ENCODE data around the gene PAX9. TPM values are rescaled to one million over a fixed set of nuclear protein-coding genes. Genes with fewer than 3 reads are reported as not detected.

The PAX9 gene
- total RNA-seq, 6 experiments from 2014 or later = 0.10 to 0.35 (median 0.24) TPM; not detected in 1

- Mint-ChIP-seq H3K27me3 (ENCODE audit: insufficient read depth) (no peaks in the 10 kb centered on the region; the same call in 1 of the 2 replicates), H3K4me1 (ENCODE audit: low read depth) (no peaks in the 10 kb centered on the region), H3K27ac (no peak overlapping the region), H3K4me3 (no peak overlapping the region), H3K36me3 (ENCODE audit: low read depth) (no peaks in the 10 kb centered on the region), H3K9me3 (no peaks in the 10 kb centered on the region; the same call in 1 of the 2 replicates)
- no peak for TF ChIP-seq CTCF (IDR thresholded peaks at IDR 0.05)
- DNase-seq = no peak
These were observed 52.5 kb downstream of the PAX9 start for GRCh38 chr14:36713960-36714703.

GRCh38 chr14:36716614-36717184, 55.0 kb downstream of the PAX9 start:
- H3K27ac Mint-ChIP-seq = no peak overlapping the region
- no peak for DNase-seq
- TF ChIP-seq CTCF (IDR thresholded peaks at IDR 0.05) = no peak
- no peaks in the 10 kb centered on the region for H3K36me3 Mint-ChIP-seq (ENCODE audit: low read depth)
- H3K9me3 Mint-ChIP-seq = no peaks in the 10 kb centered on the region; the same call in 1 of the 2 replicates
- no peak overlapping the region for H3K4me3 Mint-ChIP-seq
- H3K27me3 Mint-ChIP-seq (ENCODE audit: insufficient read depth) = peaks cover 2% of the 10 kb centered on the region; the same call in 1 of the 2 replicates
- no peaks in the 10 kb centered on the region for H3K4me1 Mint-ChIP-seq (ENCODE audit: low read depth)

- H3K4me1 Mint-ChIP-seq (ENCODE audit: low read depth) = no peaks in the 10 kb centered on the region
- no peak overlapping the region for H3K27ac Mint-ChIP-seq
- DNase-seq = no peak
- TF ChIP-seq CTCF (IDR thresholded peaks at IDR 0.05) = no peak
- H3K36me3 Mint-ChIP-seq (ENCODE audit: low read depth) = no peaks in the 10 kb centered on the region
- H3K4me3 Mint-ChIP-seq = no peak overlapping the region
- H3K9me3 Mint-ChIP-seq = no peaks in the 10 kb centered on the region; the same call in 1 of the 2 replicates
- H3K27me3 Mint-ChIP-seq (ENCODE audit: insufficient read depth) = peaks cover 2% of the 10 kb centered on the region; the same call in 1 of the 2 replicates
These were observed 55.7 kb downstream of the PAX9 start for GRCh38 chr14:36717363-36717762.

- H3K4me3 Mint-ChIP-seq = no peak overlapping the region
- no peaks in the 10 kb centered on the region; the same call in 1 of the 2 replicates for H3K9me3 Mint-ChIP-seq
- peaks cover 2% of the 10 kb centered on the region; the same call in 1 of the 2 replicates for H3K27me3 Mint-ChIP-seq (ENCODE audit: insufficient read depth)
- no peak for DNase-seq
- no peaks in the 10 kb centered on the region for H3K36me3 Mint-ChIP-seq (ENCODE audit: low read depth)
- no peak overlapping the region for H3K27ac Mint-ChIP-seq
- no peaks in the 10 kb centered on the region for H3K4me1 Mint-ChIP-seq (ENCODE audit: low read depth)
- no peak for TF ChIP-seq CTCF (IDR thresholded peaks at IDR 0.05)
These were observed 56.6 kb downstream of the PAX9 start for GRCh38 chr14:36718216-36718615.

- Mint-ChIP-seq H3K27me3 (ENCODE audit: insufficient read depth) (peaks cover 2% of the 10 kb centered on the region; the same call in 1 of the 2 replicates), H3K27ac (no peak overlapping the region), H3K9me3 (no peaks in the 10 kb centered on the region), H3K4me1 (ENCODE audit: low read depth) (no peaks in the 10 kb centered on the region), H3K4me3 (no peak overlapping the region), H3K36me3 (ENCODE audit: low read depth) (no peaks in the 10 kb centered on the region)
- TF ChIP-seq CTCF (IDR thresholded peaks at IDR 0.05) = no peak
- DNase-seq = no peak
These were observed 58.2 kb downstream of the PAX9 start for GRCh38 chr14:36719823-36720222.

Measured in HFFc6 (cell line).